GM12878 (cell line): Measurements from ENCODE around the gene RELT. TPM values are rescaled to one million over a fixed set of nuclear protein-coding genes. Genes with fewer than 3 reads are reported as not detected.

Source experiments
- ATAC-seq: fragments of 200-7000 bp; cut with Tn5 transposase; 3 replicates; pipeline ENCODE4 v1.9.1; 2020; ENCODE audit warnings: mild to moderate bottlenecking, moderate library complexity
- BruUV-seq: library from RNA; stranded (reverse); fragments of 400-500 nt; replicated peaks from 2 replicates; lab custom pipeline; 2021; lab: Mats Ljungman, UMichigan
- CTCF ChIA-PET: fragments of 300-600 bp; sonication (Branson Sonifier 250); formaldehyde crosslinking; extraction: SDS; loops from one replicate; lab custom pipeline; 2021; ENCODE audit warnings: inconsistent platforms; lab: Yijun Ruan, JAX
- POLR2A ChIA-PET: fragments of 350-600 bp; formaldehyde crosslinking; extraction: SDS; loops from one replicate; lab custom pipeline; 2021; ENCODE audit warnings: inconsistent platforms; lab: Charles Lee
- RAD21 ChIA-PET: fragments of 300-600 bp; sonication (Branson Sonifier 250); formaldehyde crosslinking; loops from one replicate; lab custom pipeline; 2023; ENCODE audit warnings: antibody characterized with exemption; ENCODE audit not compliant: unreplicated experiment; lab: Charles Lee
- SMC1A ChIA-PET: fragments of 300-600 bp; sonication (Branson Sonifier 250); formaldehyde crosslinking; loops from one replicate; lab custom pipeline; 2023; ENCODE audit not compliant: unreplicated experiment, uncharacterized antibody; lab: Charles Lee
- DNase-seq: peaks from one replicate; pipeline ENCODE4 v3.0.0-alpha.2; 2011; ENCODE audit warnings: low read depth, low spot score
- FAIRE-seq: peaks from 3 replicates; lab custom pipeline; 2011; peaks lifted over from hg19 to GRCh38; lab: Jason Lieb, UNC
- H2AFZ ChIP-seq: 2 replicates; pipeline ENCODE4 v1.6.0; 2011; ENCODE audit warnings: low read depth, low read length, control low read depth; ENCODE audit not compliant: control insufficient read depth
- H3K27ac ChIP-seq: 2 replicates; pipeline ENCODE4 v1.5.1; 2011; ENCODE audit warnings: control low read depth; ENCODE audit not compliant: control insufficient read depth, insufficient read depth
- H3K27me3 ChIP-seq, 2 experiments: replicated peaks in 1 of 2; 2 replicates each; pipeline versions ENCODE4 v1.6.0 to v1.6.1; 2011; ENCODE audit warnings: low read length in 1 of 2; ENCODE audit not compliant: control insufficient read depth in 2 of 2, insufficient read depth in 2 of 2
- H3K36me3 ChIP-seq, 2 experiments: 2 replicates each; pipeline ENCODE4 v1.5.1; 2011; ENCODE audit warnings: low read length in 1 of 2; ENCODE audit not compliant: control insufficient read depth in 2 of 2, insufficient read depth in 2 of 2
- H3K4me1 ChIP-seq: 2 replicates; pipeline ENCODE4 v1.6.1; 2011; ENCODE audit warnings: mild to moderate bottlenecking, low read length, moderate library complexity, mixed read lengths; ENCODE audit not compliant: control insufficient read depth, insufficient read depth
- H3K4me2 ChIP-seq: 2 replicates; pipeline ENCODE4 v1.6.0; 2011; ENCODE audit warnings: control low read depth; ENCODE audit not compliant: control insufficient read depth, insufficient read depth
- H3K4me3 ChIP-seq: fragments of 200-600 bp; sonication (generic); 2 replicates; pipeline ENCODE4 v1.5.1; 2016
- H3K79me2 ChIP-seq: 2 replicates; pipeline ENCODE4 v1.6.0; 2011; ENCODE audit warnings: low read length; ENCODE audit not compliant: control insufficient read depth, insufficient read depth
- H3K9ac ChIP-seq: 2 replicates; pipeline ENCODE4 v1.8.0; 2011; ENCODE audit warnings: low read length, control low read depth, mixed read lengths; ENCODE audit not compliant: control insufficient read depth, insufficient read depth
- H3K9me3 ChIP-seq: replicated peaks from 3 replicates; pipeline ENCODE4 v1.5.1; 2011; ENCODE audit warnings: mild to moderate bottlenecking, low read length; ENCODE audit not compliant: control insufficient read depth, insufficient read depth
- H4K20me1 ChIP-seq: 2 replicates; pipeline ENCODE4 v1.6.0; 2011; ENCODE audit not compliant: control insufficient read depth, insufficient read depth
- CBX5 ChIP-seq: sonication (generic); IDR thresholded peaks from 2 replicates; pipeline ENCODE4 v1.6.1; 2016; ENCODE audit warnings: low read depth, moderate library complexity, mild to moderate bottlenecking, inconsistent platforms
- CREM ChIP-seq: IDR thresholded peaks from 2 replicates; pipeline ENCODE4 v1.6.1; 2014; ENCODE audit warnings: antibody characterized with exemption, low read depth
- NFIC ChIP-seq: IDR thresholded peaks from 2 replicates; pipeline ENCODE4 v1.6.1; 2012; ENCODE audit warnings: low read depth, mild to moderate bottlenecking, inconsistent platforms, low read length, moderate library complexity
- NRF1 ChIP-seq: conservative IDR thresholded peaks from 2 replicates; pipeline ENCODE4 v1.6.1; 2011; ENCODE audit warnings: mild to moderate bottlenecking, low read depth, low read length, improper control_type of control experiment
- PML ChIP-seq: IDR thresholded peaks from 2 replicates; pipeline ENCODE4 v1.6.1; 2012; ENCODE audit warnings: low read length, inconsistent platforms
- SIX5 ChIP-seq: IDR thresholded peaks from 2 replicates; pipeline ENCODE4 v1.6.1; 2011; ENCODE audit warnings: mild to moderate bottlenecking, low read depth, low read length, moderate library complexity; ENCODE audit not compliant: severe bottlenecking
- SMC3 ChIP-seq: IDR thresholded peaks from 2 replicates; pipeline ENCODE4 v1.6.1; 2011; ENCODE audit warnings: low read length, improper control_type of control experiment, borderline replicate concordance
- SPI1 ChIP-seq: IDR thresholded peaks from 2 replicates; pipeline ENCODE4 v1.6.1; 2011; ENCODE audit warnings: low read depth, mild to moderate bottlenecking, low read length, moderate library complexity, borderline replicate concordance; ENCODE audit not compliant: insufficient read depth
- TAF1 ChIP-seq: IDR thresholded peaks from 2 replicates; pipeline ENCODE4 v1.6.1; 2011; ENCODE audit warnings: mild to moderate bottlenecking, low read depth, low read length, borderline replicate concordance
- ZNF207 ChIP-seq: fragments of 450-650 bp; IDR thresholded peaks from 2 replicates; pipeline ENCODE4 v1.6.1; 2014; ENCODE audit warnings: antibody characterized with exemption, mild to moderate bottlenecking, borderline replicate concordance
- ZZZ3 ChIP-seq: IDR thresholded peaks from 2 replicates; pipeline ENCODE4 v1.6.1; 2011; ENCODE audit warnings: low read depth; ENCODE audit not compliant: control insufficient read depth, insufficient read length
- WGBS: methylation state at CpG from one replicate; pipeline ENCODE4 v1.1.6; 2016; ENCODE audit warnings: low lambda C conversion rate; ENCODE audit not compliant: insufficient replicate concordance, insufficient coverage; ENCODE audit errors: missing lambda C conversion rate; 5-methylcytosine and 5-hydroxymethylcytosine counted together
- in situ Hi-C: fragments of 300-500 bp; cut with MboI; formaldehyde crosslinking; loops from 9 replicates; pipeline ENCODE4 v1.14.3; 2018; ENCODE audit warnings: mixed read lengths
- intact Hi-C: fragments of 100-400 bp; cut with micrococcal nuclease; formaldehyde crosslinking; loops from one replicate; pipeline ENCODE4 v1.14.2; 2022; ENCODE audit not compliant: unreplicated experiment
- polyA plus RNA-seq, 11 experiments: library from polyadenylated mRNA; depleted of rRNA in 4 of 11; unstranded in 6 of 11; stranded (reverse) in 5 of 11; fragments of >200 nt; fragmentation: Nextera tagmentation in 4 of 11; fragmentation: Illumina TruSeq in 1 of 11; extraction: Ambion mirVana in 4 of 11; extraction: Trizol in 1 of 11; gene quantifications; 1 replicate in 1 of 11; 2 replicates in 10 of 11; pipeline versions ENCODE4 v1.2.1 to v1.2.3, GENCODE V29; 2011 to 2016; ENCODE audit warnings: inconsistent platforms in 2 of 11, missing spikeins in 2 of 11, low read depth in 1 of 11
- total RNA-seq, 4 experiments: library from RNA; depleted of rRNA in 3 of 4; stranded (reverse); fragments of >200 nt in 3 of 4; fragmentation: Illumina TruSeq in 1 of 4; extraction: Trizol in 1 of 4; gene quantifications; 2 replicates each; pipeline versions ENCODE4 v1.2.1 to v1.2.3, GENCODE V29; 2013 to 2021
- TF ChIP-seq, protein P1 (sequence below): fragments of 450-650 bp; IDR thresholded peaks from 2 replicates; pipeline ENCODE4 v1.6.1; 2018; ENCODE audit warnings: borderline replicate concordance, mild to moderate bottlenecking; ENCODE audit not compliant: partially characterized antibody
- TF ChIP-seq, protein P2 (sequence below): IDR thresholded peaks from 2 replicates; pipeline ENCODE4 v1.6.1; 2011; ENCODE audit warnings: mild to moderate bottlenecking, low read depth, low read length, moderate library complexity; ENCODE audit not compliant: insufficient replicate concordance

The RELT gene
- total and polyA plus RNA-seq, 10 of the 15 experiments (the other 5 are each of a cell fraction or from before 2014, with no cell fraction given): 1.2 to 28.5 (median 10.8) TPM

DNA sequence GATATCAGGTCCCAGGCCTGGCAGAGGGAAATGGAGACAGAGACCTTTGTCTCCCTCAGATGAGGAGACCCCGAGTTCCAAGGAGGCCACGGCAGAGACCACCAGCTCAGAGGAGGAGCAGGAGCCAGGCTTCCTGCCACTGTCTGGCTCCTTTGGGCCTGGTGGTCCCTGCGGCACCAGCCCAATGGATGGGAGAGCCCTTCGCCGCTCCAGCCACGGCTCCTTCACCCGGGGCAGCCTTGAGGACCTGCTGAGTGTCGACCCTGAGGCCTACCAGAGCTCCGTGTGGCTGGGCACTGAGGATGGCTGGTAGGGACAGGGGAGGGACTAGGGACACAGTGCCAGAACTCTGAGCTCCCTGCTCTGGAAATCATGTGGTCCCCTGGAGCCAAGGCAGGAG, 13.1 kb upstream of the RELT start:
- TF ChIP-seq ZNF207: no peak
- no peak for TF ChIP-seq SIX5
- TF ChIP-seq, protein P1, sequence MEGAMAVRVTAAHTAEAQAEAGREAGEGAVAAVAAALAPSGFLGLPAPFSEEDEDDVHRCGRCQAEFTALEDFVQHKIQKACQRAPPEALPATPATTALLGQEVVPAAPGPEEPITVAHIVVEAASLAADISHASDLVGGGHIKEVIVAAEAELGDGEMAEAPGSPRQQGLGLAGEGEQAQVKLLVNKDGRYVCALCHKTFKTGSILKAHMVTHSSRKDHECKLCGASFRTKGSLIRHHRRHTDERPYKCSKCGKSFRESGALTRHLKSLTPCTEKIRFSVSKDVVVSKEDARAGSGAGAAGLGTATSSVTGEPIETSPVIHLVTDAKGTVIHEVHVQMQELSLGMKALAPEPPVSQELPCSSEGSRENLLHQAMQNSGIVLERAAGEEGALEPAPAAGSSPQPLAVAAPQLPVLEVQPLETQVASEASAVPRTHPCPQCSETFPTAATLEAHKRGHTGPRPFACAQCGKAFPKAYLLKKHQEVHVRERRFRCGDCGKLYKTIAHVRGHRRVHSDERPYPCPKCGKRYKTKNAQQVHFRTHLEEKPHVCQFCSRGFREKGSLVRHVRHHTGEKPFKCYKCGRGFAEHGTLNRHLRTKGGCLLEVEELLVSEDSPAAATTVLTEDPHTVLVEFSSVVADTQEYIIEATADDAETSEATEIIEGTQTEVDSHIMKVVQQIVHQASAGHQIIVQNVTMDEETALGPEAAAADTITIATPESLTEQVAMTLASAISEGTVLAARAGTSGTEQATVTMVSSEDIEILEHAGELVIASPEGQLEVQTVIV: no peak
- TF ChIP-seq TAF1: no peak
- TF ChIP-seq CBX5: no peak
- TF ChIP-seq NFIC: no peak
- no peak for TF ChIP-seq SPI1
- no peak for TF ChIP-seq CREM
- no peak for TF ChIP-seq NRF1
- TF ChIP-seq PML: no peak
- no peak for TF ChIP-seq ZZZ3
- no peak for TF ChIP-seq SMC3
- TF ChIP-seq, protein P2, sequence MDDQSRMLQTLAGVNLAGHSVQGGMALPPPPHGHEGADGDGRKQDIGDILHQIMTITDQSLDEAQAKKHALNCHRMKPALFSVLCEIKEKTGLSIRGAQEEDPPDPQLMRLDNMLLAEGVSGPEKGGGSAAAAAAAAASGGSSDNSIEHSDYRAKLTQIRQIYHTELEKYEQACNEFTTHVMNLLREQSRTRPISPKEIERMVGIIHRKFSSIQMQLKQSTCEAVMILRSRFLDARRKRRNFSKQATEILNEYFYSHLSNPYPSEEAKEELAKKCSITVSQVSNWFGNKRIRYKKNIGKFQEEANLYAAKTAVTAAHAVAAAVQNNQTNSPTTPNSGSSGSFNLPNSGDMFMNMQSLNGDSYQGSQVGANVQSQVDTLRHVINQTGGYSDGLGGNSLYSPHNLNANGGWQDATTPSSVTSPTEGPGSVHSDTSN: no peak
- Histone ChIP-seq H3K4me2 (no peak overlapping the region), H3K9me3 (no peaks in the 10 kb centered on the region), H3K9ac (no peak overlapping the region), H3K4me3 (no peak overlapping the region), H3K27me3 (no peaks in the 10 kb centered on the region), H4K20me1 (no peaks in the 10 kb centered on the region), H3K79me2 (no peaks in the 10 kb centered on the region), H3K4me1 (peaks cover 11% of the 10 kb centered on the region), H2AFZ (no peak overlapping the region), H3K27ac (no peak overlapping the region), H3K36me3 (peaks cover 0 to 6% of the 10 kb centered on the region in 2 experiments; a peak in 1 of 4 replicates)
- ChIA-PET POLR2A (no interaction called here), RAD21 (interaction anchor here (1.1 to 1.3 kb wide), 2 partner anchors 12 to 44 kb away, joined by 3 read pairs; no protein-coding TSS in a partner anchor), SMC1A (interaction anchor here (1.4 kb wide), 1 partner anchor 12 kb away, joined by 3 read pairs; no protein-coding TSS in a partner anchor), CTCF (interaction anchor here (1.1 to 5.7 kb wide), 3 partner anchors 12 to 297 kb away, joined by 3 to 37 read pairs (median 3); no protein-coding TSS in a partner anchor)
- 76% methylated on average over 9 of the region's 9 CpGs for WGBS
- in situ Hi-C loops: no loop called here
- ATAC-seq: no peak
- intact Hi-C loops: no loop called here
- no TSS peak for BruUV-seq
- DNase-seq: no peak
- FAIRE-seq: no peak
